Breast epithelium (tissue), 4 donors: ENCODE measurements around the gene GRM2. TPM values are rescaled to one million over a fixed set of nuclear protein-coding genes. Genes with fewer than 3 reads are reported as not detected.

Source experiments
- DNase-seq, 2 donors: peaks; one replicate each; pipeline ENCODE4 v3.0.0-alpha.2; 2019; ENCODE audit warnings: low spot score in 2 of 2
- H3K27ac ChIP-seq, 2 donors: fragments of 200-600 bp; sonication (generic) in 1 of 2; one replicate each; pipeline ENCODE4 v1.5.1; 2016 to 2019; ENCODE audit warnings: mild to moderate bottlenecking in 1 of 2
- H3K27me3 ChIP-seq, 2 donors: fragments of 200-600 bp; sonication (generic) in 1 of 2; one replicate each; pipeline versions ENCODE4 v1.5.1 to v1.6.0; 2017 to 2019; ENCODE audit warnings: control low read depth in 1 of 2, mild to moderate bottlenecking in 1 of 2
- H3K36me3 ChIP-seq: fragments of 200-600 bp; one replicate; pipeline ENCODE4 v1.5.1; 2019
- H3K4me1 ChIP-seq, 2 donors: fragments of 200-600 bp; sonication (generic); one replicate each; pipeline ENCODE4 v1.5.1; 2016 to 2019; ENCODE audit warnings: control low read depth in 1 of 2
- H3K4me3 ChIP-seq, 3 donors: fragments of 200-600 bp; sonication (generic); 1 replicate in 2 of 3; 2 replicates in 1 of 3; pipeline ENCODE4 v1.5.1; 2016 to 2019; ENCODE audit warnings: mild to moderate bottlenecking in 3 of 3, moderate library complexity in 2 of 3
- H3K9me3 ChIP-seq, 2 donors: fragments of 200-600 bp; sonication (generic) in 1 of 2; one replicate each; pipeline ENCODE4 v1.5.1; 2016 to 2019; ENCODE audit warnings: control low read depth in 1 of 2
- POLR2A ChIP-seq: fragments of 450-650 bp; IDR thresholded peaks from one replicate; pipeline ENCODE4 v1.6.1; 2016; ENCODE audit warnings: antibody characterized with exemption, mild to moderate bottlenecking, moderate library complexity
- POLR2AphosphoS5 ChIP-seq, 3 donors: sonication (generic); formaldehyde crosslinking; IDR thresholded peaks; one replicate each; pipeline ENCODE4 v1.6.1; 2017; ENCODE audit warnings: antibody characterized with exemption in 3 of 3
- intact Hi-C: fragments of 100-400 bp; cut with DNase I; formaldehyde crosslinking; loops from one replicate; pipeline ENCODE4 v1.15.1; 2023; ENCODE audit warnings: low total_unique reads
- total RNA-seq, 3 donors: library from RNA; depleted of rRNA; stranded (reverse); fragments of >200 nt; gene quantifications; one replicate each; pipeline ENCODE4 v1.1.0, GENCODE V29; 2016
- TF ChIP-seq, protein P1 (sequence below), 3 donors: fragments of 450-650 bp; IDR thresholded peaks; one replicate each; pipeline ENCODE4 v1.5.1; 2016 to 2017; ENCODE audit warnings: antibody characterized with exemption in 3 of 3, mild to moderate bottlenecking in 3 of 3, moderate library complexity in 3 of 3

The GRM2 gene
- total RNA-seq, 3 donors from 2014 or later: 1.3 TPM; not detected in 2

DNA sequence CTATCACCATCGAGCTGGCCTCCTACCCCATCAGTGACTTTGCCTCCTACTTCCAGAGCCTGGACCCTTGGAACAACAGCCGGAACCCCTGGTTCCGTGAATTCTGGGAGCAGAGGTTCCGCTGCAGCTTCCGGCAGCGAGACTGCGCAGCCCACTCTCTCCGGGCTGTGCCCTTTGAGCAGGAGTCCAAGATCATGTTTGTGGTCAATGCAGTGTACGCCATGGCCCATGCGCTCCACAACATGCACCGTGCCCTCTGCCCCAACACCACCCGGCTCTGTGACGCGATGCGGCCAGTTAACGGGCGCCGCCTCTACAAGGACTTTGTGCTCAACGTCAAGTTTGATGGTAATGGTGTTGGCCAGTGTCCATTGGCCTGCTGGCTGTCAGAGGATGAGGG is 6.1 kb downstream of the GRM2 start:
- intact Hi-C loops: no loop called here
- Histone ChIP-seq H3K27ac (no peak overlapping the region), H3K36me3 (no peaks in the 10 kb centered on the region), H3K4me3 (no peak overlapping the region), H3K27me3 (no peaks in the 10 kb centered on the region), H3K4me1 (no peaks in the 10 kb centered on the region), H3K9me3 (no peaks in the 10 kb centered on the region)
- TF ChIP-seq POLR2AphosphoS5 (IDR thresholded peaks at IDR 0.05): no peak
- no peak for TF ChIP-seq POLR2A
- TF ChIP-seq, protein P1, sequence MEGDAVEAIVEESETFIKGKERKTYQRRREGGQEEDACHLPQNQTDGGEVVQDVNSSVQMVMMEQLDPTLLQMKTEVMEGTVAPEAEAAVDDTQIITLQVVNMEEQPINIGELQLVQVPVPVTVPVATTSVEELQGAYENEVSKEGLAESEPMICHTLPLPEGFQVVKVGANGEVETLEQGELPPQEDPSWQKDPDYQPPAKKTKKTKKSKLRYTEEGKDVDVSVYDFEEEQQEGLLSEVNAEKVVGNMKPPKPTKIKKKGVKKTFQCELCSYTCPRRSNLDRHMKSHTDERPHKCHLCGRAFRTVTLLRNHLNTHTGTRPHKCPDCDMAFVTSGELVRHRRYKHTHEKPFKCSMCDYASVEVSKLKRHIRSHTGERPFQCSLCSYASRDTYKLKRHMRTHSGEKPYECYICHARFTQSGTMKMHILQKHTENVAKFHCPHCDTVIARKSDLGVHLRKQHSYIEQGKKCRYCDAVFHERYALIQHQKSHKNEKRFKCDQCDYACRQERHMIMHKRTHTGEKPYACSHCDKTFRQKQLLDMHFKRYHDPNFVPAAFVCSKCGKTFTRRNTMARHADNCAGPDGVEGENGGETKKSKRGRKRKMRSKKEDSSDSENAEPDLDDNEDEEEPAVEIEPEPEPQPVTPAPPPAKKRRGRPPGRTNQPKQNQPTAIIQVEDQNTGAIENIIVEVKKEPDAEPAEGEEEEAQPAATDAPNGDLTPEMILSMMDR (IDR thresholded peaks at IDR 0.05): no peak
- no peak for DNase-seq

- no peaks in the 10 kb centered on the region for H3K9me3 ChIP-seq
- no peaks in the 10 kb centered on the region for H3K27me3 ChIP-seq
- TF ChIP-seq POLR2A: no peak
- TF ChIP-seq, protein P1 (IDR thresholded peaks at IDR 0.05): no peak
- H3K36me3 ChIP-seq: no peaks in the 10 kb centered on the region
- H3K27ac ChIP-seq: no peak overlapping the region
- intact Hi-C loops: no loop called here
- no peak for DNase-seq
- no peaks in the 10 kb centered on the region for H3K4me1 ChIP-seq
- no peak overlapping the region for H3K4me3 ChIP-seq
Measured at GRCh38 chr3:51715231-51715976, 8.5 kb downstream of the GRM2 start.

GRCh38 chr3:51715977-51716294 is 9.1 kb downstream of the GRM2 start:
- Histone ChIP-seq H3K27me3 (no peaks in the 10 kb centered on the region), H3K9me3 (no peaks in the 10 kb centered on the region), H3K36me3 (no peaks in the 10 kb centered on the region), H3K27ac (no peak overlapping the region), H3K4me1 (no peaks in the 10 kb centered on the region), H3K4me3 (no peak overlapping the region)
- TF ChIP-seq, protein P1 (IDR thresholded peaks at IDR 0.05): no peak
- TF ChIP-seq POLR2A: no peak
- TF ChIP-seq POLR2AphosphoS5 (IDR thresholded peaks at IDR 0.05): no peak
- no peak for DNase-seq
- intact Hi-C loops: no loop called here

GRCh38 chr3:51716805-51717204 is 9.9 kb downstream of the GRM2 start:
- Histone ChIP-seq H3K27ac (no peak overlapping the region), H3K36me3 (no peaks in the 10 kb centered on the region), H3K27me3 (no peaks in the 10 kb centered on the region), H3K4me3 (no peak overlapping the region), H3K9me3 (no peaks in the 10 kb centered on the region), H3K4me1 (no peaks in the 10 kb centered on the region)
- intact Hi-C loops: no loop called here
- TF ChIP-seq POLR2AphosphoS5 (IDR thresholded peaks at IDR 0.05) (no peak), POLR2A (no peak)
- TF ChIP-seq, protein P1 (IDR thresholded peaks at IDR 0.05): no peak
- DNase-seq: no peak

DNA sequence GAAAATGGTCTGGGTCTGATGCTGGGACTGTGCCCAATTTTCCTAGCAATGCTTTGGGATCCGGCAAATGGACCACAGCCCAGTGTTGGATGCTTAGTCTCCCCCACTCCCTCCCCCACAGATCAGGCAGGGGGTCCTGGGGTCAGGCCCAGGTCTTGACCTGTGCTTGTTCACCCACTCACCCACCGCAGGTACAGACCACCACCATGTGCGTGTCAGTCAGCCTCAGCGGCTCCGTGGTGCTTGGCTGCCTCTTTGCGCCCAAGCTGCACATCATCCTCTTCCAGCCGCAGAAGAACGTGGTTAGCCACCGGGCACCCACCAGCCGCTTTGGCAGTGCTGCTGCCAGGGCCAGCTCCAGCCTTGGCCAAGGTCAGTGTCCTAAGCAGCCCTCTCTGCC is 10.6 kb downstream of the GRM2 start:
- Histone ChIP-seq H3K4me3 (no peak overlapping the region), H3K36me3 (no peaks in the 10 kb centered on the region), H3K27ac (no peak overlapping the region), H3K27me3 (no peaks in the 10 kb centered on the region), H3K9me3 (no peaks in the 10 kb centered on the region), H3K4me1 (no peaks in the 10 kb centered on the region)
- DNase-seq: no peak
- intact Hi-C loops: no loop called here
- TF ChIP-seq POLR2A: no peak
- TF ChIP-seq, protein P1 (IDR thresholded peaks at IDR 0.05): no peak
- no peak for TF ChIP-seq POLR2AphosphoS5 (IDR thresholded peaks at IDR 0.05)
